Activated CD8-positive, alpha-beta memory T cell treated with anti-CD3 and anti-CD28 coated beads, Interleukin-2, amount 50 U/mL, for 48 hours (primary cell): ENCODE data around the gene AGRN.
"Not testable (repeated sequence)": the region's sequence is repeated elsewhere in the genome, so short reads cannot be mapped to it uniquely, and the experiment has no call there.

Source experiments
- DNase-seq: peaks from one replicate; pipeline ENCODE4 v3.0.0-alpha.2; 2020

AGRN gene

GRCh38 chr1:1001057-1001783 lies 18.7 kb upstream of the AGRN start:
- DNase-seq: no peak

DNA sequence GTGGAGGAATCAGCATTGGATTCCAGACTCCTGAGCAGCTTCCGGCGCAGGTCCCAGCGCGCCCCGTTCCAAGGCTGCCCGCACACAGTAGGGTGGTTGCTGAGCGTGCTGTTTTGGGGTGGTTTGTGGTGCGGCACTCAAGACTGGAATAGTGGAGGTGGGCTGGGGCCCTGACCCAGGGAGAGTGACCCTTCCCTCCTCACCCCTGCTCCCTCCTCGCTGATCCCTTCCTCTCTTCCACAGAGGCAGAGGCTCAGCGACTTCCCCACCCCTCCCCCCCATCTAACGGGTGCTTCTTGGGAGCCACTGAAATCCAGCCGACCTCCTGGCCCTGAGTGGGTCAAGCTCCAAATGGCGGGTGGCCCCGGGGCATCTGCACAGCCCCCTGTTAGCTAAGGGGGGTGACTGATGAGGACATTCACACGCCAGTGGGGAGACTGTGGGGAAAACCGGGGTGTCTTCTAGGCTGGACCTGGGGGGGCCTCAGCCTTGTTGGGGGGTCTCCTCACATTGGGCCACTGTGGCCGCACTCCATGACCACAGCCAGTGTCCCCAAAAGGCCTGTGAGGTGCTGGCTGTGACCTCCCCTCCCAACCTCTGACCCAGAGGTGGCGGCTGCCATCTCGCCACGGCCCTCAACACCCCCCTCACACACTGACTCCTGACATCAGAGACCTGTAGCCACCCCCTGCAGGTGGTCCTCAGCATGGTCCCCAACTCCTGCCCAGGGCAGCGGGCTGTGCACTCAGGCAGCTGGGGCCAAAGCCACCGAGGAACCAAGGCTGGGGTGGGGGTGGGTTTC lies 16.1 kb upstream of the AGRN start:
- no peak for DNase-seq

DNA sequence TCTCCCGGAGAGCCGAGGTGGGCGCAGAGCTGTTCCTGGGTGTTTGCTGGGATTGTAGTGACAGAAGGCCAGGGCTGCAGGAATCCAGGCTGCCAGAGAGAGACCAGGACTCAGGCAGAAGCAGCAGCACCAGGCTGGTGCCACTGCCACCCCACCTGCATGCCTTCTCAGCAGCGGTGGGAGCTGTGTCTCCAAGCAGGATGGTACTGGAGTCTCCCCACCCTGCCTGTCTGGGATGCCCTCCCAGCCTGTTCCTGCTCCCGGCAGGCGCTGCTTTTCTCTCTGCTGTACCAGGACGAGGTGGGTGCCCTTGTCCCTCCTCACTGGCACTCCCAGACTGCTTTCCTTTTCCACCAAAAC lies 15.5 kb upstream of the AGRN start:
- no peak for DNase-seq

DNA sequence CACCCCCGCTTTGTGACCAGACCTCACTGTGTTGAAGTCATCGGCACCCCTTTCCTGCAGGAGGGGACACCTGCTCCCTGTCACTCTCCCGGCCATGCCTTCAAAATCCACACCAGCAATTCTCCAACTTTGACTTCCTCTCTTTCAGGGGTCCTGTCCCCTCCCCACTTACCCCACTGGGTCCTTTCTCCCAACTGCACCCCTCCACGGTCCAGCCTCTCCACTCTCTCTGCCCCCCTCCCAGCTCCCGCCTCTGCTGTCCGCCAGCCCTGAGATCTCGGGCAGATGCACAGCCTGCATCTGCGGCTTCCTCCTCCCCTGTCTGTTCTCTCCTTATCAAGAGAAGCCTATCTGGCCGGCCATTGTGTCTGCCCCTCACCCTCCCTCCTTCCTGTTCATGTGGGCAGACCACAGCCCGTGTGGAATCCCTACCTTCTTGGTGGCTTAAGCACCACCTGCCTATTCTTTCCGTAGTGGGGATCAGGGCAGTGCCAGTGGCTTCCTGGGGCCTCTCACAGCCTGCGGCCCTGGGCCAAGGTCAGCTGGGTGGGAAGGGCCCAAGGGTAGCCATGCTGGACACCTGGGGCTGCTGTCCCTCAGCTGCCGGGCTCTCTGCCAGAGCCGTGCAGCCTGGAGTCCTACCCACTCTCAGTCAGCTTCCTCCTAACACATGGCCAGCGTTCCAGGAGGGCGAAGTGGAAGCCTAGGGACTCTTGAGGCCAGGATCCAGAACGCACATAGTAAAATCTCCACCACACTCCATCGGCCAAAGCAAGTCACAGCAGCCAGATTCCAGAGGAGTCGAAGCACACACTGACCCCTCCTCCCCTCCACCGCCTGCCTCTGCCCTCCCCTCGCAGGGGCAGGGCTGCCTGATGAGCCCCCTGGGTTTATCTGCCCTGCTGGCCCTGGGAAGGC lies 14.9 kb upstream of the AGRN start:
- DNase-seq: no peak

GRCh38 chr1:1005774-1006304 lies 14.1 kb upstream of the AGRN start:
- DNase-seq: no peak

GRCh38 chr1:1006305-1007159 lies 13.4 kb upstream of the AGRN start:
- no peak for DNase-seq

GRCh38 chr1:1010131-1010530 lies 9.8 kb upstream of the AGRN start:
- DNase-seq: not testable (repeated sequence)

DNA sequence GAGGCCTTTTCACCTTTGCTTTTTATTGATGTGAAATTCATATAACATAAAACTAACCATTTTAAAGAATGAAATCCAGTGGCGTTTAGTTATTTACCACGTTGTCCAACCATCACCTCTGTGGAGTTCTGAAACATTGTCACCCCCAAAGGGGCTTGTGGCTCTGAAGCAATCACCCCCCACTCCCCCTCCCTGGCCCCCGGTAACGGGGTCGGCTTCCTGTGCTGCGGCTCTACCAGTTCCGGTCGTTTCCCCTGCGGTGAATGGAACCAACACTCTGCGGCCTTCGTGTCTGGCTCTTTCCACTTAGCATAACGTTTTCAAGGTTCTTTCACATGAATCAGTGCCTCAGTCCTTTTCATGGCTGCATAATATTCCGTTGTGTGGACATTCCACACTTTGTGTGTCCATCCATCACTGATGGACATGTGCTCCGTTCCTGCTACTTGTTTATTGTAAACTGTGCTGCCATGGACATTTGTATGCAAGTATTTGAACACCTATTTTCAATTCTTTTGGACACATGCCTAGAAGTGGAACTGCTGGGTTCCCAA lies 8.4 kb upstream of the AGRN start:
- DNase-seq: no peak

DNA sequence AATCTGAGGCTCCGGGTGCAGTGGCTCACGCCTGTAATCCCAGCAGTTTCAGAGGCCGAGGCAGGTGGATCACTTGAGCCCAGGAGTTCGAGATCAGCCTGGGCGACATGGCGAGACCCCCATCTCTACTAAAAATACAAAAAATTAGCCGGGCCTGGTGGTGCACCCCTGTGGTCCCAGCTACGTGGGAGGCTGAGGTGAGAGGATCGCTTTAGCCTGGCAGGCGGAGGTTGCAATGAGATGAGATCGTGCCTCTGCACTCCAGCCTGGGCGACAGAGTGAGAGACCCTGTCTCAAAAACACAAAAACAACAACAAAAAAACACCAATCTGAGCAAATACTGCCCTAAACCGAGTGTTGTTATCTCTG lies 7.2 kb upstream of the AGRN start:
- not testable (repeated sequence) for DNase-seq

DNA sequence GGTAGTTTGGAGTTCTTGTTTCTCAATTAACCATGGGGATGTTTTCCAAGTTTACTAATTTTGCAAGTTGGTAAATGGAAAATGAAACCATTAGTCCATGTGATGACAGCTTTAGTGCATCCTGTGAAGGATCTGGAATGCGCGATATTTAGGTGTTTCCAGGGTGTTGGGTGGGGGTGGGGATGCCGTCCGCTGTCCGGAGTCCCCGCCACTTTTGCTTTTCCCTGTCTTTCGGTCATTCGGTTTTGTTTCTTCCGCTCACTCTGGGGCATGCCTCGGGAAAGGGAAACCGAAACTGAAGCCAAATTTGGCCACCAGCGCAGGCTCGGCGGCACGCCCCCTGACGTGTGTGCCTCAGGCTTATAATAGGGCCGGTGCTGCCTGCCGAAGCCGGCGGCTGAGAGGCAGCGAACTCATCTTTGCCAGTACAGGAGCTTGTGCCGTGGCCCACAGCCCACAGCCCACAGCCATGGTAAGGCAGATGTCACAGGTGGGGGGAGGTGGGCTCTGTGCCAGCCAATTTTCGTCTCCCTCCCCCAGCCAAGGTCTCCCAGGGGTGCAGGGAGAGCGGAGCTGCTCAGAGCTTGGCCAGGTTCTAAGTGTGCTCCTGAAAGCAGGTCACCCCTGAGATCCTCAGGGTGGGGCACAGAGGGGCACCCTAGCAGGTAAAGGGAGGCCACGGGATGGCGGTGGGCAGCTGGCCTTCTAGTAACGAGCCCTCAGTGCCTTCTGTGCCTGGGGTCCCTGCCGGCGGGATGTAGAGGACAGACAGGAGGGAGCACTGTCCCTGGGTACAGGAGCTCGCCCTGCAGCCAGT lies 6.6 kb upstream of the AGRN start, which contains the start of gene ISG15:
Gene ISG15 (plus strand): TSS at position 393 of the 817 bp plus-strand sequence. CDS start 77 bp downstream, at position 470.
- DNase-seq: peak; percentile 89

DNA sequence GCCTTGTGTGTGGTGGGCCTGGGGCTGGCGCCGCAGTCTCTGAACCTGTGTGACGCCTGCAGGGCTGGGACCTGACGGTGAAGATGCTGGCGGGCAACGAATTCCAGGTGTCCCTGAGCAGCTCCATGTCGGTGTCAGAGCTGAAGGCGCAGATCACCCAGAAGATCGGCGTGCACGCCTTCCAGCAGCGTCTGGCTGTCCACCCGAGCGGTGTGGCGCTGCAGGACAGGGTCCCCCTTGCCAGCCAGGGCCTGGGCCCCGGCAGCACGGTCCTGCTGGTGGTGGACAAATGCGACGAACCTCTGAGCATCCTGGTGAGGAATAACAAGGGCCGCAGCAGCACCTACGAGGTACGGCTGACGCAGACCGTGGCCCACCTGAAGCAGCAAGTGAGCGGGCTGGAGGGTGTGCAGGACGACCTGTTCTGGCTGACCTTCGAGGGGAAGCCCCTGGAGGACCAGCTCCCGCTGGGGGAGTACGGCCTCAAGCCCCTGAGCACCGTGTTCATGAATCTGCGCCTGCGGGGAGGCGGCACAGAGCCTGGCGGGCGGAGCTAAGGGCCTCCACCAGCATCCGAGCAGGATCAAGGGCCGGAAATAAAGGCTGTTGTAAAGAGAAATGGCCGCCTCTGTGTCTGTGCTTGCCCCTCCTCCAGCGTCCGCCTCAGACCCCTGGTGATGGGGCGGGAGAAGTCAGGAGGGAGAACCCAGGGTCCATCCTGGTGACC lies 5.8 kb upstream of the AGRN start:
- DNase-seq: peak; percentile 59

DNA sequence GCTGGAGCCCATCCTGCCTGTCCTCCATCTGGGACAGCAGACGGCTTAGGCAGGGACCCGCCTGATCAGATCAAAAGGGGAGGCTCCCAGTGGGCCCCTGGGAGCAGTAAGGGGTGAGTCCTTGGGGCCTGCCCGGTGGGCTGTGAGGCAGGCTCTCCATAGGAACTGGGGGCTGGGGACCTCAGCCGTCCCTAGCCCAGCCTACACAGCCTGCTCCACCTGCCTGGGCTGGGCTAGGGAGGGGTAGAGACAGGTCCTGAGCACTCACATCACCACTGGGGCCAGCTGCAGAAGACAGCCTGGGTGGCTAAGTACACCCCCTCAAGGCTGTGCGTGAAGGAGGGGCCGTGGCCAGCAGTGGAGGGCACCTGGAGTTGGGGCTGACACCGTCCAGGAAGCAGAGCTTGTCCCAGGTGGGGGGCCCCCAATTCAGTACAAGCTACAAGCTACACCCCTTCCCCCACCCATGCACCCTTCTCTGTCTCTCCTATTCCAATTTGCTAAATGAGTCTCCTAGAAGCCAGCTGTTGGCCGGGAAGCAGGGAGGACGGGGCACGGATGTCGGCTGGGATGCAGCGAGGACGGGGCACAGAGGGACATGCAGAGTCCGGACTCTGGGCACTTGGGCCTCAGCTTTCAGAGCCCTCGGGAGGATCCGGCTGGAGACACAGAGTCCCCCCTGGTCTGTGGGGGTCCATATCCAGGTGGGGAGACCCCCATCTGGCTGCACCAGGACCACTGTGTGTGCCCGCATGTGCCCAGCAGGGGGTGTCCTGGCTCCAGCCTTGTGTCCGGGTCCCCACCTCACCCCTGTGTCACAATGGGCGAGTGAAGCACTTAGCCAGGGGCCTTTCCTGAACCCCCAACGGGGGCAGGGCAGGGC lies 4.9 kb upstream of the AGRN start:
- peak; percentile 64 for DNase-seq

- not testable (repeated sequence) for DNase-seq
Observed at GRCh38 chr1:1017397-1018320, 2.3 kb upstream of the AGRN start.

- not testable (repeated sequence) for DNase-seq
Observed at GRCh38 chr1:1018321-1018685, 1.6 kb upstream of the AGRN start.

DNA sequence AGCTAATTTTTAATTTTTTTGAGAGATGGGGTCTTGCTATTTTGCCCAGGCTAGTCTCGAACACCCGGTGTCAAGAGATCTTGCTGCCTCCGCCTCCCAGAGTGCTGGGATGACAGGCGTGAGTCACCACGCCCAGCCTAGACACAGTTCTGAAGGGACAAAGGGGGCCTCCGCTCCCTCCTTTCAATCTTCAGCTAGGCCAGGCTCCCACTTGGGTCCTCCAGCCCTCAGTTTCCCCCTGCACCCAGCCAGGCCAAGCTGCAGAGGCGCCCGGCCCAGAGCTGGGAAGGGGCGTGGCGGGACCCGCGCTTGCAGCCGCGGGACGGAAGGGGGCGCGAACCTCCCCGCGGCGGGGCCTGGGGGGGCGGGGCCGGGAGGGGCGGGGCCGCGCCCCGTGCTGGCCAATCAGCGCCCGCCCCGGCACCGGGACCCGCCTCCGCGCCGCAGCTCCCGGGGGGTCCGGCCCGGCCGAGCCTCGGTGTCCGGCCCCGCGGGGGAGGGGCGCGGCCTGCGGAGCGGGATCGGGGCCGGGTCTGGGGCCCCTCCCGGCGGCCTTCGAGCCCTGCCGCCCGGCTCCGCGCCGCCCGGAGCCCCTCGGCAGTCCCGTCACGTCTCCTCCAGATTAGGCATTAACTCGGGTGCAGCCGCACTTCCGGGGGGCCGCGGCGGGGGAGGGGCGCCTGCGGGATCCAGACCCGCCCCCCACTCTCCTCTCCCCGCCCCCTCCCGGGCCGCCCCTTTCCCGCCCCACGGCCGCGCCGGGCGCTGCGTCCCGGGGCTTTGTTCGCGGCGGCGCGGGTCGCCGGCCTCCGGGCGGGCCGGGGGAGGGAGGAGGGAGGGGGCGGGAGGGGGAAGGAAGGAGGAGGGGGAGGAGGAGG lies 559 bp upstream of the AGRN start:
- peak; percentile 90 for DNase-seq

DNA sequence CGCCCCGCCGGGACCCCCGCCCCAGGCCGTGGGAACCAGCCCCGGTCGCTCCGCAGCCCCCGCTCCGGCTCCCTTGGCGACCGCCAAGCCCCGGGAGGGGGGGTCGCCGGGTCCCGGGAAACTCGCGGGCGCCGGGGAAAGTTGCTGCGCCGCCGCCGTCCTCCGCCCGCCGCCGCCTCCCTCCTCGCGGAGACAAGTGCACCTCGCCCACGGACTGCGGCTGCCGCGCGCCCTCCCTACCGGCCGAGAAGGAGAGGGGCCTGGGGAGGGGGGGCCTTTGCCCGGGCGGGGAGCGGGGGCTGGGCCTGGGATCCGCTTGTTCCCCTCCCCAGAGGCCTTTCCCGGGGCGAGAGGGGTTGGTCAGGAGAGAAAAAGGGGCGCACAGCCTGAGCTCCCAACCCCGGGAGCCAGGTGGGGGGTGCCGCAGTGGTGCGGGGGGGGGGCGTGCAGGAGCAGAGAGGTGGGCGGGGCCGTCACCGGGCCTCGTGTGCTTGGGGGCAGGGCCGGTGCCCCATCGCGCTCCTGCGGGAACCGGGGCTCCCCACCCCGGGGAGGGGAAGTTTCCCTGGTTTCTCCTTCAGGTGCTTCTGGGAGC lies 592 bp downstream of the AGRN start:
- DNase-seq: no peak
